ENCODE measurements around the gene ART5.

DNA sequence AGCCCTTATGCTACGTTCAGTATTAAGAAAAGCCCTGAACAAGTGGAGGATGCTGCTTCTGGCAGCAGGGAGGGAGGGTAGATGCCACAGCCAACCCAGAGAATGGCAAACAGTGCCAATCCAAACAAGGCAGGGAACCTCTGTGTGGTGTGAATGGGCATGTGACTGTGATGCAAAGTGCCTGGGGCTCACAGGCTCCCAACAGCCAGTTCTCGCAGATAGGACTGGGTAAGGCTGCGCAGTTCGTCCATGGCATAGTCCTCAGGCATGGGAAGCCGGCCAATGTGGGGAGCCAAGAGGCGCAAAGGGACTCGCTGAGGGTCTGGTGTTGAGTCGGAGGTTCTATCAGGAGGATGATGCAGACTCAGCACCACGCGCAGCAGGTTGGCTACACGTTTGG lies 34.2 kb upstream of the ART5 start:
- TF ChIP-seq CTCF (IDR thresholded peaks at IDR 0.05) (no peak), JUNB (IDR thresholded peaks at IDR 0.05) (no peak), FOSB (CRISPR knock-in tag; IDR thresholded peaks at IDR 0.05) (no peak), GATA3 (IDR thresholded peaks at IDR 0.05; ENCODE audit: borderline replicate concordance) (no peak)
- TF ChIP-seq, protein P1, sequence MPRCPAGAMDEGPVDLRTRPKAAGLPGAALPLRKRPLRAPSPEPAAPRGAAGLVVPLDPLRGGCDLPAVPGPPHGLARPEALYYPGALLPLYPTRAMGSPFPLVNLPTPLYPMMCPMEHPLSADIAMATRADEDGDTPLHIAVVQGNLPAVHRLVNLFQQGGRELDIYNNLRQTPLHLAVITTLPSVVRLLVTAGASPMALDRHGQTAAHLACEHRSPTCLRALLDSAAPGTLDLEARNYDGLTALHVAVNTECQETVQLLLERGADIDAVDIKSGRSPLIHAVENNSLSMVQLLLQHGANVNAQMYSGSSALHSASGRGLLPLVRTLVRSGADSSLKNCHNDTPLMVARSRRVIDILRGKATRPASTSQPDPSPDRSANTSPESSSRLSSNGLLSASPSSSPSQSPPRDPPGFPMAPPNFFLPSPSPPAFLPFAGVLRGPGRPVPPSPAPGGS (IDR thresholded peaks at IDR 0.05) = no peak
